Trophoblast cell (in vitro differentiated cells and primary cell): ENCODE data around the gene ZC3H13.

ENCODE experiments used
- DNase-seq, 2 donors: peaks; one replicate each; pipeline ENCODE4 v3.0.0-alpha.2; 2016
- H2AFZ ChIP-seq: 2 replicates; pipeline ENCODE4 v1.6.1; 2013; ENCODE audit warnings: low read length, moderate library complexity, mild to moderate bottlenecking; ENCODE audit not compliant: insufficient read depth, poor library complexity
- H2AK5ac ChIP-seq: 2 replicates; pipeline ENCODE4 v1.6.1; 2013; ENCODE audit warnings: mild to moderate bottlenecking, low read length
- H2BK120ac ChIP-seq: 2 replicates; pipeline ENCODE4 v1.6.1; 2013; ENCODE audit warnings: low read length, mild to moderate bottlenecking, moderate library complexity; ENCODE audit not compliant: insufficient read depth, poor library complexity
- H2BK12ac ChIP-seq: 2 replicates; pipeline ENCODE4 v1.6.1; 2013; ENCODE audit warnings: mild to moderate bottlenecking, low read length, moderate library complexity
- H2BK5ac ChIP-seq: 2 replicates; pipeline ENCODE4 v1.6.1; 2013; ENCODE audit warnings: low read length, low read depth, moderate library complexity, mild to moderate bottlenecking; ENCODE audit not compliant: poor library complexity
- H3K14ac ChIP-seq: 2 replicates; pipeline ENCODE4 v1.6.1; 2013; ENCODE audit warnings: mild to moderate bottlenecking, low read length
- H3K18ac ChIP-seq: 2 replicates; pipeline ENCODE4 v1.6.1; 2013; ENCODE audit warnings: mild to moderate bottlenecking, low read length
- H3K23ac ChIP-seq: 2 replicates; pipeline ENCODE4 v1.6.1; 2013; ENCODE audit warnings: low read length
- H3K27ac ChIP-seq: 2 replicates; pipeline ENCODE4 v1.5.1; 2013; ENCODE audit warnings: low read depth, mild to moderate bottlenecking, inconsistent platforms, low read length, moderate library complexity
- H3K27me3 ChIP-seq: 2 replicates; pipeline ENCODE4 v1.6.1; 2013; ENCODE audit warnings: inconsistent platforms, mild to moderate bottlenecking, low read length, moderate library complexity; ENCODE audit not compliant: insufficient read depth
- H3K36me3 ChIP-seq, 2 experiments: 1 replicate in 1 of 2; 2 replicates in 1 of 2; pipeline ENCODE4 v1.6.1; 2013; ENCODE audit warnings: low read length in 2 of 2, mild to moderate bottlenecking in 2 of 2, moderate library complexity in 1 of 2; ENCODE audit not compliant: insufficient read depth in 2 of 2, control insufficient read depth in 1 of 2
- H3K4ac ChIP-seq: 2 replicates; pipeline ENCODE4 v1.6.1; 2013; ENCODE audit warnings: low read depth, mild to moderate bottlenecking, low read length, moderate library complexity
- H3K4me1 ChIP-seq, 2 experiments: 1 replicate in 1 of 2; 2 replicates in 1 of 2; pipeline ENCODE4 v1.6.1; 2013; ENCODE audit warnings: low read length in 2 of 2, mild to moderate bottlenecking in 2 of 2, moderate library complexity in 1 of 2; ENCODE audit not compliant: insufficient read depth in 2 of 2, control insufficient read depth in 1 of 2
- H3K4me2 ChIP-seq: 2 replicates; pipeline ENCODE4 v1.6.1; 2013; ENCODE audit warnings: inconsistent platforms, mild to moderate bottlenecking, low read length, moderate library complexity
- H3K4me3 ChIP-seq: 2 replicates; pipeline ENCODE4 v1.5.1; 2013; ENCODE audit warnings: mild to moderate bottlenecking, low read depth, low read length, inconsistent platforms
- H3K79me1 ChIP-seq: one replicate; pipeline ENCODE4 v1.6.1; 2013; ENCODE audit warnings: low read length
- H3K79me2 ChIP-seq: 2 replicates; pipeline ENCODE4 v1.6.1; 2013; ENCODE audit warnings: low read length, mild to moderate bottlenecking; ENCODE audit not compliant: control insufficient read depth, insufficient read depth, poor library complexity
- H3K9ac ChIP-seq: 2 replicates; pipeline ENCODE4 v1.6.1; 2013; ENCODE audit warnings: mild to moderate bottlenecking, low read length
- H3K9me3 ChIP-seq: 2 replicates; pipeline ENCODE4 v1.6.1; 2013; ENCODE audit warnings: low read depth, mild to moderate bottlenecking, control low read depth, inconsistent platforms, low read length; ENCODE audit not compliant: insufficient read depth
- H4K12ac ChIP-seq: 2 replicates; pipeline ENCODE4 v1.6.1; 2013; ENCODE audit warnings: low read depth, mild to moderate bottlenecking, low read length, moderate library complexity
- H4K8ac ChIP-seq: 2 replicates; pipeline ENCODE4 v1.6.1; 2013; ENCODE audit warnings: low read depth, mild to moderate bottlenecking, low read length, moderate library complexity
- H4K91ac ChIP-seq: one replicate; pipeline ENCODE4 v1.6.1; 2013; ENCODE audit warnings: low read depth, mild to moderate bottlenecking, low read length, moderate library complexity
- WGBS: extraction: QIAGEN DNeasy Blood & Tissue Kit; methylation state at CpG from one replicate; pipeline ENCODE4 v1.1.7; 2013; ENCODE audit warnings: missing lambda C conversion rate; ENCODE audit not compliant: insufficient read length, insufficient coverage; ENCODE audit errors: extremely low coverage; 5-methylcytosine and 5-hydroxymethylcytosine counted together

ZC3H13 gene

DNA sequence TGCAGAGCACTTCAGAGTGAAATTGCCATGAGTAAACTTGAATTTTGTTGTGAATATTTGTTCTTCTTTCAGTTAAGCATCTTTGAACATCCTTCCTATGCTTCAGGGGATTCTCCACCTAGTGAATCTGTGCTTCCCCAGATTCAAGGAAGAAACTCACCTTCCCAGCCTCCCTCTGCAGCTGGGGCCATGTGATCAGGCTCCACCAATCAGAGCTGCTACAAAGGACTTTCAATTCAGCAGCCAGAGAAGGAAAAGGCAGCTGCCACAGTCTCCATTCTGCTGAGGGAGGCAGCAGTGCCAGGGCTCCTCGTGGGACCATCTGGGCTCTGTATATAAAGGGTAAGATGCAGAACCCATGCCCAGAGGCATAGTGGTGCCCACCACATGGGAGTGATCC, 111.3 kb downstream of the ZC3H13 start:
- Histone ChIP-seq H2BK120ac (no peak overlapping the region), H3K4ac (no peak overlapping the region), H4K91ac (no peak overlapping the region), H3K9me3 (no peaks in the 10 kb centered on the region), H3K4me2 (no peak overlapping the region), H3K23ac (no peak overlapping the region), H4K8ac (no peak overlapping the region), H2BK12ac (no peak overlapping the region), H3K27me3 (no peaks in the 10 kb centered on the region), H3K79me2 (no peaks in the 10 kb centered on the region), H3K79me1 (no peaks in the 10 kb centered on the region), H2BK5ac (no peak overlapping the region), H3K27ac (no peak overlapping the region), H3K18ac (no peak overlapping the region), H3K4me1 (no peaks in the 10 kb centered on the region), H2AFZ (no peak overlapping the region), H2AK5ac (no peak overlapping the region), H4K12ac (no peak overlapping the region), H3K36me3 (no peaks in the 10 kb centered on the region), H3K14ac (no peak overlapping the region), H3K9ac (no peak overlapping the region), H3K4me3 (no peak overlapping the region)
- no peak for DNase-seq
- WGBS, result no CpG with 5 or more reads among the region's 1 CpG

DNA sequence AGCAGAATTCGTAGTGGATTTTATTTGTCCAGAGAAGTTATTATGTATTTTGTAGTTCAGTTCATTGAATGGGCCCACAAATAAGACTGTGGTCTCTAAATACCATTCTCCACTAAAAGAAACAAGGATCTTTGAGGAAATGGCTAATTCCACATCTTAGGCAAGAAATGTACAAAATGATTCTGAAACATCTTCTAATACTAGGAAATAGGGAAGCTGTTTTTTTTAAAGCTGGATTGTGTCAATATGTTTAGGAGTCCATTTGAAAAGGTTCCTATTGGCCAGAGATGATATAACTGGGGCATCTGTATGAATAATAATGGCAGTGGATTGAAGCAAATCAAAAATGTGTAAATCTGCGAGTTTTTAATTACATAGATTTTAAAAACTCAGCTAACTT, 112.5 kb downstream of the ZC3H13 start:
- Histone ChIP-seq H3K4me3 (no peak overlapping the region), H3K9ac (no peak overlapping the region), H3K4ac (no peak overlapping the region), H3K18ac (no peak overlapping the region), H3K4me1 (no peaks in the 10 kb centered on the region), H4K91ac (no peak overlapping the region), H3K79me1 (no peaks in the 10 kb centered on the region), H4K12ac (no peak overlapping the region), H2BK12ac (no peak overlapping the region), H3K4me2 (no peak overlapping the region), H2BK120ac (no peak overlapping the region), H3K23ac (no peak overlapping the region), H2AK5ac (no peak overlapping the region), H3K36me3 (no peaks in the 10 kb centered on the region), H3K14ac (no peak overlapping the region), H3K27ac (no peak overlapping the region), H4K8ac (no peak overlapping the region), H3K27me3 (no peaks in the 10 kb centered on the region), H2BK5ac (no peak overlapping the region), H3K79me2 (no peaks in the 10 kb centered on the region), H2AFZ (no peak overlapping the region), H3K9me3 (no peaks in the 10 kb centered on the region)
- no peak for DNase-seq
- no CpG with 5 or more reads among the region's 2 CpGs for WGBS

DNA sequence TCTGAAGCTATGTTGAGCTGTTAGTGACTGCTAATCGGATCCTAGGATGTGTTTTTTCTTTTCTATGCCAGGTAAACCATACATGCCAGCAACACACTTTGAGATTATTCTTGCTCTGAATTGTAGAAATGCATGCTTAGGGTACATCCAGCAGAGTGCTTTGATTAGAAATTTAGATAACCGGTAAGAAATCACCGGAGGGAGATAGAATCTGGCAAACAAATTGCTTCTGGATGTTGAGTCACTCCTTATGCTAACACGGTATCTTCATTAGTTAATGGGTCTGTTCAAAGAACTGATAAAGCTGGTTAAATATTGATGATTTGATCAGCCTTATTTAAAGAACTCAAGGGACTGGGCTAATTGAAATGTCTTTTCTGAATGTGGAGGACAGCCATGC, 115.9 kb downstream of the ZC3H13 start:
- Histone ChIP-seq H4K12ac (no peak overlapping the region), H3K14ac (no peak overlapping the region), H3K79me2 (no peaks in the 10 kb centered on the region), H3K9me3 (peaks cover 2% of the 10 kb centered on the region), H3K4me1 (no peaks in the 10 kb centered on the region), H3K36me3 (no peaks in the 10 kb centered on the region), H3K23ac (no peak overlapping the region), H3K27ac (no peak overlapping the region), H3K4me3 (no peak overlapping the region), H2AFZ (no peak overlapping the region), H3K27me3 (no peaks in the 10 kb centered on the region), H2BK12ac (no peak overlapping the region), H3K4ac (no peak overlapping the region), H2AK5ac (no peak overlapping the region), H2BK5ac (no peak overlapping the region), H3K9ac (no peak overlapping the region), H3K4me2 (no peak overlapping the region), H4K91ac (no peak overlapping the region), H3K79me1 (no peaks in the 10 kb centered on the region), H4K8ac (no peak overlapping the region), H3K18ac (no peak overlapping the region), H2BK120ac (no peak overlapping the region)
- no CpG with 5 or more reads among the region's 4 CpGs for WGBS
- peak in 1 of 2 donors; percentile 49 for DNase-seq

DNA sequence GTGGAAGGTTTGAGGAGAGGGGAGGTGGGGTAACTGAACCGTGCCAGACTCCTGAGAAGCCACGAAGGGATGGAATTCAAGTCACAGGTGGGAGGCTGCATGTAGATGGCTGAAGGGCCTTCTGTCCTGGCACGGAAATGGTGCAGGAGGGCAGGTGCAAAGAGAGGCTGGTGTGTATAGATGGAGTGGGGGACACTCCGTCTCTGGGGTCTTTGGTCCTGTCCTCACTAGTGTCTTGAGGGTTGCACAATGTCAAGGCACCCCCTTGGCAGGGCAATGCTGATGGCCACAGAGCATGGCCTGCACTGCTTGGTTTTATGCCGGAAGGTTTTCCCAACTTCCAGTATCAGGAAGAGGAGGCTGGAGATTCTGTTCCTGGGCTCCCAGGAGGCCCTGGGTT, 118.3 kb downstream of the ZC3H13 start:
- H3K4me2 ChIP-seq, result no peak overlapping the region
- H3K36me3 ChIP-seq, result no peaks in the 10 kb centered on the region
- H3K79me1 ChIP-seq, result no peaks in the 10 kb centered on the region
- no peak overlapping the region for H2AK5ac ChIP-seq
- no peaks in the 10 kb centered on the region for H3K27me3 ChIP-seq
- H2AFZ ChIP-seq, result no peak overlapping the region
- H4K91ac ChIP-seq, result no peak overlapping the region
- no peaks in the 10 kb centered on the region for H3K4me1 ChIP-seq
- H3K4me3 ChIP-seq, result no peak overlapping the region
- H3K9me3 ChIP-seq, result peaks cover 2% of the 10 kb centered on the region
- no peak overlapping the region for H3K27ac ChIP-seq
- no peak overlapping the region for H2BK120ac ChIP-seq
- H3K9ac ChIP-seq, result no peak overlapping the region
- no peak overlapping the region for H3K4ac ChIP-seq
- H3K79me2 ChIP-seq, result no peaks in the 10 kb centered on the region
- no peak overlapping the region for H3K18ac ChIP-seq
- H4K8ac ChIP-seq, result no peak overlapping the region
- no peak overlapping the region for H3K23ac ChIP-seq
- H3K14ac ChIP-seq, result no peak overlapping the region
- no peak overlapping the region for H4K12ac ChIP-seq
- WGBS, result no CpG with 5 or more reads among the region's 5 CpGs
- H2BK5ac ChIP-seq, result no peak overlapping the region
- no peak for DNase-seq
- H2BK12ac ChIP-seq, result no peak overlapping the region
